HG03460 (cell line): ENCODE results near the gene ZNF777.
"Not testable (repeated sequence)": the region's sequence is repeated elsewhere in the genome, so short reads cannot be mapped to it uniquely, and the experiment has no call there.

Experiments used
- ATAC-seq: cut with Tn5 transposase; IDR thresholded peaks from one replicate; pipeline ENCODE4 v1.9.1; 2021; ENCODE audit not compliant: unreplicated experiment

The ZNF777 gene

GRCh38 chr7:149420006-149420405, 40.9 kb downstream of the ZNF777 start:
- no peak for ATAC-seq

DNA sequence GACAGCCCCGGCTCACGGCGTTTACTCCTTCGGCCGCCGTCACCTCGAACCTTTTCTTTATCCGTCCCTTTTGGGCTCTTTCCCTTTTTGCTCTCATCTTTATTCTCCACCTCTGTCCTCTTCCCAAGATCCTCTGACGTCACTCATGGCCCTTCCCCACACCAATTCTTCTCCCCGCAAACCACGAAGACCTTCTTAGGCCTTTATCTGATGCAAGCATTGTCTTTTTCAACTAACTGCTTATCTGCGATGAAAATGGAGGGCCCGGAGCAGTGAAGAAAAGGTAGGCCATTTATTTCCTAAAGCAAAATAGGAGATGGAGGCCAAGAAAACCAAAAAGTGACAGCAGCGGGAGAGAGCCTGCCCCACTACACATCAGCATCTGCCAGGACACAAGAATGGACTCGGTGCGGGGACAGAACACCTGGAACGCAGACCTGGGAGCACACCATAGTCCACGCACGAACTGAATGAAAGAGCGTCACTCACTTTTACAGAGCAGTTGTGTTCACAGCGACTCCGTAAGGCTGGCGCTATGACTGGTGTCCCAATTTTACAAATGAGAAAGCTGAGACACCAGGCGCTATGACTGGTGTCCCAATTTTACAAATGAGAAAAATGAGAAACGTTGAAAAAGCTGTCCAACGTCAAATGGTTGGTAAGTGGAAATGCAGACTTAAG, 45.3 kb downstream of the ZNF777 start:
- no peak for ATAC-seq

DNA sequence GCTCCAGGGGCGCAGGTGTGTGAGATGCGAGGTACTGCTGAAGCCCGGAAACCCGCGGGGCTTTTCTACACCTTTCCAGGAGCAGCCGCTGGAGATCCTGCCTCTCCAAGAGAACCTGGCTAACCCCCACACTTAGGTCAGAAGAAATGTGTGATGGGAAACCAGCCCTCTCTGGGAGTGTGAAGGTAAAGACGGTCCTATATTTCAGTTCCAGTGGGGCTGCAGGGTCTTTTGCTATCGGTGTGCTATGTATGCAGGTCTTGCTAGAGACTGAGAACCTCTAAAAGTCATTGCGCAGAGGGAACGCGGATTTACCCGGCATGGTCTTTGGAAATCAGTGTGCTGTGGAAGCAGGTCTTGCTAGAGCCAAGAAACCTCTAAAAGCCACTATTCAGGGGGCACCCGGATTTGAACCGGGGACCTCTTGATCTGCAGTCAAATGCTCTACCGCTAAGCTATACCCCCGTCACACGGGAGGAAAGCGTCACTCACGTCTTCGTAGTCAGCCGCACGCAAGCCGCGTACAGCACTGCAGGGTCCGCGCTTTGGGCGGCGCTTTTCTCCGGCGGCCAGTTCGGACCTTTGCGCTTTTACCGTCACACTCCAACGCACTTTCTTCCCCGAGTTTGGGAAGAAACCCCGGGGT, 46.0 kb downstream of the ZNF777 start:
- ATAC-seq = no peak

- no peak for ATAC-seq
Observed at GRCh38 chr7:149414171-149414570, 46.7 kb downstream of the ZNF777 start.

DNA sequence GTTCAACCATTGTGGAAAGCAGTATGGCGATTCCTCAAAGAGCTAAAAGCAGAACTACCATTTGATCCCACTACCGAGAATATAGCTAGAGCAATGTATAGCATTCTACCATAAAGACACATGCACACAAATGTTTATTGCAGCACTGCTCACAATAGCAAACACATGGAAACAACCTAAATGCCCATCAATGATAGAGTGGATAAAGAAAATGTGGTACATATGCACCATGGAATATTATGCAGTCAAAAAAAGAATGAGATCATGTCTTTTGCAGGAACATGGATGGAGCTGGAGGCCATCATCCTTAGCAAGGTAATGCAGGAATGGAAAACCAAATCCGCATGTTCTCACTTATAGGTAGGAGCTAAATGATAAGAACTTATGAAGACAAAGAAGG, 47.8 kb downstream of the ZNF777 start:
- ATAC-seq = not testable (repeated sequence)

DNA sequence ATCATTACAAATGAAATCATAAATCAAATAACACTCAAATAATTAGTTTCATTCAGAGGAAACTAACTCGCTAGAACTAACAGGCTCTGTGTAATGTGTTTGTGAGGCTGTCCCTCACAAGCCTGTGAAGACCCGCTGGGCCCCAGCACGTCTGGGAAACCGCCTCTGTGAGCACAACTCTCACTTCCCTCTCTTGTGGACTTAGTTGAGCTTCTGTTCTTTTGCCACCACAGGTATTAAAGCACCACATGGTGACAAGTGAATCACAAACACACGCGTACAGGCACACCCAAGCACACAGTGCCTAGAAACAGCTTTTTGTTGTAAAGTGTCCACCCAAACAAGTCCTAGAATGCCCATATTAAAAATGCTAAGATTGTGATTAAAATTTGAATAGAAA, 51.0 kb downstream of the ZNF777 start:
- no peak for ATAC-seq

GRCh38 chr7:149404825-149405224, 56.0 kb downstream of the ZNF777 start:
- ATAC-seq = no peak

- no peak for ATAC-seq
Observed at GRCh38 chr7:149404396-149404795, 56.5 kb downstream of the ZNF777 start.

DNA sequence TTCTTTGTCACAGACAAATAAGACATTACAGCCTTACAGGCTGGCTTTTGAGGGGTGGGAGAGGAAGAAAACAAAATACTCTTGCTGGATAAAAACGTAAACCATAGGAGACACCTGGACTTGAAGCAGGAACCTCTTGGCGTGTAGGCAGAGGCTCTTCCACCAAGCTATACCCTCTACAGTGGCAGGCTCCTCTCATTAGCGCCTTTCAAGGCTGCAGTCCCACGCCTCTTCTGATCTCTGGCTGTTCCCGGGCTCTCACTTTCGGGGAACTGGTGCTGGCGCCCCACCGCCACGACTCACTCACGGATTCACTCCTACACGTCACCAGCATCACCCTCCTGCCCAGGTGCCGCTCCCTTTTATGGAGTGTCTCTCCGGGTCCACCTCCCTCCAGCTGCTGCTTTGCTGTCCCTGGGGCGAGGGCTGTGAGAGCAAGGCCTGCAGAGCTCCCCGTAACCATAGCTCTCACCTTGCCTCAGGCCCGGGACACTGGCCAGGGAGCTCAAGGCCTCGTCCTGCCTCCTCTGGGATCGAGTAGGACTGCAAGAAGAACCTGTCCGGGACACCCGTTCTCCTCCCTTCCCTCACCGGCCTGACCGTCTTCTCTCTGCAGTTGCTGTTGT, 62.6 kb downstream of the ZNF777 start:
- ATAC-seq = no peak

DNA sequence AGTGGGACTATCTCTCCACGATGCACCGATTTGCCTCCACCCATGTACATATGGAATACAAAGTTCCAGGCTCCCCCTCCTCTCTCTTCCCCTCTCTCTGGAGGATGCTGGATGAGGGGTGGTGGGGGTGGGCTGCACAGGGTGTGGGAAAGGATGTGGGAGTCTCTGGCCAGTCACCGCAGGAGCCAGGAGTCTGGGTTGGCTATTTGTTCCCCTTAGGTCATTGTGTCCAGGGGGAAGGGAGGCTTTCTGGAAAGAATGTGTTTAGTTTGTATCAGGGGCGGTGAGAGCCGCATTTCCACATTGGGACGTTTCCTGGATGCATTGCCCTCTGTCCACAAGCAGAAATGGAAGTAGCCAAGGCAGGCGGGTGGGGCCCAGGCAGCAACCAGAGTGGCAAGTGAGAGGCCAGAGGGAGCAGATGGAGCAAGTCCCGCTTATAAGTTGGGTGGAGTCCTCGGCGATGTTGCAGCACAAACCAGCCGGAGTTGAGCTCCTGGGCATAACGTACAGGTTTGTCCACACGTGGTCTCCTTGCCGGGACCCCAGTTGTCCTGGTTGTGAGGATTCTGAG, 63.3 kb downstream of the ZNF777 start:
- ATAC-seq = no peak

- ATAC-seq = not testable (repeated sequence)
Observed at GRCh38 chr7:149388550-149389335, 72.1 kb downstream of the ZNF777 start.

- not testable (repeated sequence) for ATAC-seq
Observed at GRCh38 chr7:149386514-149386913, 74.3 kb downstream of the ZNF777 start.

DNA sequence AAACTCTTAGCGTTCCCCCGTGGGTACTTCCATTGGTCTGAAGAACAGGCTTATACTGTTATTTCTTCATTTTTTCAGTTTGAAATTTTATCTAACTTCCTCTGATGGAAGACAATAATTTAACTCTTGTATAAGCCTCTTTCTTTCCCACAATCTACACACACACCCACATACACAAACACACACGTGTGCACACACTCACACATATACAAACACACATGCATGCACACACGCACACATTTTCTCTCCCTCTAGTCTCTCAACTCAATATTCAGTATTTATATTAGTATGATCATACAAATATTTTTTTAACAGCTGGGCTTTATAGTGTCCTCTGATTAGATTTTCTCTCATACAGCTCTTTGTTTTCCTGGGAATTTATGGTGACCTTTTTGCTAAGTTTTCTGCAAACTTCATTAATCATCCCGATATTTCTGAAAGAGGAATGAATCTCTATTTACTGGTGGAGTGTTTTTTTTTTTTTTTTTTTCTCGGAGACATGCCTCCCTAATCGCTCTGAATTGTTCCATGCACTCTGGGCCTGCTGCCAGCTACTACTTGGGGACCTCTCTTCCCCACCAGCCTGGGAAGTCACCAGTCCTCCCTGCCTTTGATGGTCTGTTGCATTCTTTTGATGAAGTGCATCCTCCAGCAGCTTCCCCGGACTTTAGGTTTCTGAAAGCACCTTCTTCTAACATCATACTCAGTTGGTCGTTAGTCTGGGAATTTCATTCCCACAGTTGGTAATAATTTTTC, 75.5 kb downstream of the ZNF777 start:
- no peak for ATAC-seq
